GM21515 (cell line): Measurements from ENCODE around the gene MRPL3.
"Not testable (repeated sequence)": the region's sequence is repeated elsewhere in the genome, so short reads cannot be mapped to it uniquely, and the experiment has no call there.

Experiments
- ATAC-seq: cut with Tn5 transposase; IDR thresholded peaks from one replicate; pipeline ENCODE4 v1.9.1; 2021; ENCODE audit not compliant: unreplicated experiment

The MRPL3 gene

DNA sequence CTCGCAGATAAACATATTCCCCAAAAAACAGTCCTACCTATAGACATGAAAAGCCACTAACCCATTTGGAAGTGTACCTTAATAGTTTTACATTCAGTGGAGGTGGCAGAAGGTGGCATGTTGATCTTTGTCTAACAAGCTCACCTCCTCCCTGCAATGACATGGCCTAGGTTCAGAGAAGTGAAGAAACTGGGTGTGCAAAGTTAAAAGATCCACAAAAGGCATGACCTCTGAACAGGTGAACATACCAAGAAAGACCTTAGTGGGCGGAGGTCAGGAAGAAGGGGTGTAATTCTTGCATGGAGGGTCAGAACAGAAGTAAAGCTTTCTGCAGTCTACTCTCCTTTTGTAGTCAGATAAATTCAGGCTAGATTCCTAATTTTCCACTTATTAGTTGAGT is 822 bp downstream of the MRPL3 start:
- ATAC-seq: no peak

GRCh38 chr3:131494706-131495105 is 8.1 kb downstream of the MRPL3 start:
- no peak for ATAC-seq

- ATAC-seq: no peak
Measured at GRCh38 chr3:131491775-131492174, 11.0 kb downstream of the MRPL3 start.

- ATAC-seq: no peak
Measured at GRCh38 chr3:131491084-131491483, 11.7 kb downstream of the MRPL3 start.

GRCh38 chr3:131486545-131486944 is 16.2 kb downstream of the MRPL3 start:
- not testable (repeated sequence) for ATAC-seq

GRCh38 chr3:131485119-131485518 is 17.7 kb downstream of the MRPL3 start:
- ATAC-seq: no peak

DNA sequence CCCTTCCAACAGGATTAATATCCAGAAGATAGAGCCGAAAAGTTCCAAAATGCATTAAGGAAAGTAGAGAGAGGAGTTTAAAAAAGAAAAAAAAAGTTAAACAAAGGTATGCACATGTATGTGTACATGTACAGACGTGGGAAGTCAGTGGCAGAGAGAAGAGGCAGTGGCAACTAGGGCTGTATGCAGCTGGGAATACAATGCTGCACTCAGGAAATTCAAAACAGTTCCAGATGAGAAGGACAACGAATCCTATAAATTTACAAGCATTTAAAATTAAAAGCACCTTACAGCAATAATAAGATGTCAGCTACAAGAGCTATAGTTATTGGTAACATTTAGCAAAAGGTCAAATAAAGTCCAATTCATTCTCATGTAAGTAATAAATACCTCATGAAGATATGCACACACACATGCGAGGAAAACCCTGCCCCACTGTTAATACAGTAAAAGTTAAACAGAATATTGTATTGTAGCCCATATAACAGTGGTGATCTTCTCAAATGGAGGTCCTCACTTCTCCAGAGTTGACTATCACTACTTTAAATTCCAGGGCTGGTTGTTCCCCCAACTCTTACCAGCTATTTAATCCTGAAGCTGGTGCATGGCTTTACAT is 18.2 kb downstream of the MRPL3 start:
- no peak for ATAC-seq

DNA sequence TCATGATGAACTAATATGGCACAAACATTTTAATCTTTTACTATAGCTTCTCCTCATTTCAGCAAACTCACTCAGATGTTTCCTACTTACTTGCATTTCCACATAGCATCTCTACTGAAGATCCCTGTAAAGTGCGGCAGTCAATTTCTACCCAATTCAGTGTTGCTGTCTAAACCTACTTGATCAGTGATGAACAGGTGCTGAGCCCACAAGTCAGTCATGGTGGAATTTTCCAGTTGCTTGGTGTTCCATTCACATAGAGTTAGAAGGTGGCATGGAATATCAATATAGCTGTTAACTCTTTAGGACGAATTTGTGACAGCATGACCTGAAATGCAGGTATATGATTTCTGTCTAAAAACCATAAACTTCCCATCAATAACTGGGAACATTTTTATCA is 22.7 kb downstream of the MRPL3 start:
- no peak for ATAC-seq

DNA sequence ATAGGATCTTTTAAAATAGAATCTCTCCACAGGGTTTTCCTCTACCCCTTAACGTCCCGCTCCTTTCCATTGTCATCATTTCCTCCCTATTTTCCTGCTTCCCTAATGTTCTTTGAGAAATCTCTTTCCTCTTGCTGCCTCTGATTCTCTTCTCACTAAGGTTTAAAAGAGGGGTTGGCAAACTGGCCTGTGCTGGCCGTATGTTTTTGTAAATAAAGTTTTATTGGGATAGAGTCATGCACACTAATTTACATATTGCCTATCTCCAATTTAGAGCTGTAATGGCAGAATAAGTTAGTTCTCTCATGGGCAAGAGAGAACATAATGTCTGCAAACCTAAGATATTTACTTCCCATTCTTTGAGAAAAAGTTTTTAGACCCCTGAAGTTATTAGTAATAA is 25.0 kb downstream of the MRPL3 start:
- no peak for ATAC-seq

GRCh38 chr3:131474115-131474514 is 28.7 kb downstream of the MRPL3 start:
- ATAC-seq: no peak

DNA sequence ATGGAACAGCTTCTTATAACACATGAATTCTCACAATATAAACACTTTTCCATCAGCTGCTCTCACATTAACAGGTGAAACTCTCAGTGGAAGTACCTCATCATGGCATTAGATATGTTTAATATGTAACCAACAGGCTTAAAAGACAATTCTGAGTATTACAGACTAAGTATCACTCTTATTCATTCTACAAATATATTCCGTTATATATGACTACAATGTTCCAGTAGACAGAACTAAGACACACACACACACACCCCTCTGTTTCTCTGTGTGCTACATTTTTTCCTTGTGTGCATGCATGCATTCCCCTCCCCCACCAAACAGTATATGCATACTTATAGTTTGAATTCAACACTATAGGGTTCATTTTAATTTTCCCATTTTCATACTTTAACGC is 32.4 kb downstream of the MRPL3 start:
- ATAC-seq: no peak

DNA sequence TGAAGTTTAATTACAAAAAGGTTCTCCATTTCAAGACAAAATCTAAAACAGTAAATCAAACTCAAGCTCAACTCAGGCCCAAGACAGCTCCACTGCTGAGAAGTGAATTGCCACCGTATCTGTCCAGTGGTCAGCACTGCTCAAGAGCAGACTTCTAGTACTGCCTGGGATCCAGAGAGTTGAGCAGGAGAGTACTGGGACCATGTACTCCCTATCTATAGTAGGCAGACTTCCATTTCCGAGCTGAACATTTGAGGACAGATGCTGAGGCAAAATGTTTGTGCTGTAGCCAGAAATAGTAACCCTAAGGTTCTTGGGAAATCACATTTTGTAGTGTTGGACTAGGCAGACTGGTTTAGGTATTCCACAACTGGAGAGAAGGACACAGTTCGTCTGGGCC is 44.1 kb downstream of the MRPL3 start:
- no peak for ATAC-seq

GRCh38 chr3:131457220-131457619 is 45.6 kb downstream of the MRPL3 start:
- ATAC-seq: no peak

- ATAC-seq: no peak
Measured at GRCh38 chr3:131454501-131454900, 48.3 kb downstream of the MRPL3 start.

GRCh38 chr3:131453533-131453932 is 49.2 kb downstream of the MRPL3 start:
- no peak for ATAC-seq

GRCh38 chr3:131447349-131447748 is 55.4 kb downstream of the MRPL3 start:
- no peak for ATAC-seq

DNA sequence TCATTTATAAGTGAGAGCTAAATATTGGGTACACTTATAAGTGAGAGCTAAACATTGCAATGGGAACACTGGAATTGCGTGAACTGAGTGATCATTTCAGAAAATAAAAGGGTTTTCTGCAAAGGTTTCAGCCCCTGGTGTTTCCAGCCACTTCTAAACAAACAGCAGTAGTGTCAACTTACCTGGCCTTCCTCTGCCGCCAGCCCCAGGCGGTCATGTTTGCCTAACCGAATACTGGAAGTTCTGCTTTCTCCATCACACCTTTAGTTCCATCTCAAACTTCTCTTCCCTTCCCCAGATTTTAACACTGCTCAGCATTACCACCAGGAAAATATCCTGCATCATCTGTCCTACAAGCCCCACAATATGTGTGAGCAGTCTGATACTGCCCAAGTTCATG is 58.6 kb downstream of the MRPL3 start:
- no peak for ATAC-seq

GRCh38 chr3:131439084-131439483 is 63.7 kb downstream of the MRPL3 start:
- ATAC-seq: no peak

DNA sequence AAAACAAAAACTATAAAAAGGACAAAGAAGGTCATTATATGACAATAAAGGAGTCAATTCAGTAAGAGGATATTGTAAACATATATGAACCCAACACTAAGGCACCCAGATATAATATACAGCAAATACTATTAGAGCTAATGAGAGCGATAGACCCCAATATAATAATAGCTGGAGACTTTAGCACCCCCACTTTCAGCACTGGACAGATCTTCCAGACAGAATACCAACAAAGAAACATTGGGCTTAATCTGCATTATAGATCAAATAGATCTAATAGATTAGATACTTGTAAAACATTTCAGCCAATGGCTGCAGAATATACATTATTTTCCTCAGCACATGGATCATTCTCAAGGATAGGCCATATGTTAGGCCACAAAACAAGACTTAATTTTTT is 67.8 kb downstream of the MRPL3 start:
- no peak for ATAC-seq

GRCh38 chr3:131432441-131432840 is 70.3 kb downstream of the MRPL3 start:
- ATAC-seq: no peak

- ATAC-seq: no peak
Measured at GRCh38 chr3:131431754-131432153, 71.0 kb downstream of the MRPL3 start.

DNA sequence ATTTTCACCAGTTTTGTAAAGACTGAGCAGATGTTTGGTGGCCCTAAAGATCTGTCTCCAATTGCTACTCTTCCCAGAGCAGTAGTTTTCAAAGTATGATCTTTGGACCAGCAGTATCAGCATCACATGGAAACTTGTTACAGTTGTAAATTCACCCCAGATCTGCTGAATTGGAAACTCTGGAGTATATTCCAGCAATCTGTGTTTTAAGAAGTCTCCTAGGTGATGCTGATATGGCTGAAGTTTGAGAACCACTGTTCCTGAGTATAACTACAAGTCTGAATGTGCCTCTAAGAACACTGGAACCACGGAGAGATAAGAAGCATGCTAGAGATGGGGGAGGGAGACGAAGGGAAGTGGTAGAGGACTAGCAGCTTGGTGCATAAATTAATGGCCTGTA is 75.5 kb downstream of the MRPL3 start:
- no peak for ATAC-seq

- ATAC-seq: no peak
Measured at GRCh38 chr3:131421957-131422498, 80.7 kb downstream of the MRPL3 start.
